HepG2 (cell line): ENCODE results near the gene EGFR. TPM values are rescaled to one million over a fixed set of nuclear protein-coding genes. Genes with fewer than 3 reads are reported as not detected.

Experiments used
- ATAC-seq: fragments of 200-7000 bp; cut with Tn5 transposase; 3 replicates; pipeline ENCODE4 v1.9.1; 2020; ENCODE audit warnings: mild to moderate bottlenecking, moderate library complexity
- BruUV-seq: library from RNA; stranded (reverse); fragments of 400-500 nt; replicated peaks from 2 replicates; lab custom pipeline; 2021; lab: Mats Ljungman, UMichigan
- CTCF ChIA-PET: fragments of 300-600 bp; formaldehyde crosslinking; extraction: SDS; loops from one replicate; lab custom pipeline; 2021; ENCODE audit warnings: low total read pairs, inconsistent platforms, low intra/inter-chr PET ratio; lab: Yijun Ruan, JAX
- POLR2A ChIA-PET: fragments of 350-600 bp; sonication (Branson Sonifier 250); formaldehyde crosslinking; loops from one replicate; lab custom pipeline; 2020; ENCODE audit warnings: antibody characterized with exemption, inconsistent platforms; lab: Yijun Ruan, JAX
- DNase-seq: peaks from one replicate; pipeline ENCODE4 v3.0.0-alpha.2; 2015; ENCODE audit warnings: low spot score
- FAIRE-seq: peaks from 3 replicates; lab custom pipeline; 2011; peaks lifted over from hg19 to GRCh38; lab: Jason Lieb, UNC
- H2AFZ ChIP-seq: one replicate; pipeline ENCODE4 v1.6.1; 2011; ENCODE audit warnings: low read length, inconsistent platforms
- H3K27ac ChIP-seq: fragments of 300-600 bp; 3 replicates; pipeline ENCODE4 v1.8.0; 2011; ENCODE audit warnings: mixed run types, mild to moderate bottlenecking, mixed read lengths, low read length, inconsistent platforms; ENCODE audit not compliant: insufficient read depth; ENCODE audit errors: extremely low read length
- H3K27me3 ChIP-seq, 2 experiments: fragments of 200-600 bp in 1 of 2; 2 replicates in 1 of 2; 3 replicates in 1 of 2; pipeline versions ENCODE4 v1.6.0 to v1.8.0; 2011; ENCODE audit warnings: low read length in 2 of 2, mild to moderate bottlenecking in 2 of 2, moderate library complexity in 2 of 2, inconsistent platforms in 1 of 2; ENCODE audit not compliant: insufficient read depth in 2 of 2, control insufficient read depth in 1 of 2
- H3K36me3 ChIP-seq, 2 experiments: fragments of 200-600 bp in 1 of 2; replicated peaks in 1 of 2; 2 replicates in 1 of 2; 3 replicates in 1 of 2; pipeline versions ENCODE4 v1.5.1 to v1.8.0; 2011; ENCODE audit warnings: low read length in 2 of 2, inconsistent platforms in 1 of 2; ENCODE audit not compliant: insufficient read depth in 2 of 2, control insufficient read depth in 1 of 2
- H3K4me1 ChIP-seq: 2 replicates; pipeline ENCODE4 v1.5.1; 2012; ENCODE audit warnings: low read length, inconsistent platforms; ENCODE audit not compliant: insufficient read depth
- H3K4me2 ChIP-seq: 2 replicates; pipeline ENCODE4 v1.6.0; 2011; ENCODE audit warnings: low read depth, low read length, inconsistent platforms
- H3K4me3 ChIP-seq, 3 experiments: fragments of 200-600 bp in 1 of 3; sonication (generic), shearing (Covaris generic) in 1 of 3; replicated peaks in 1 of 3; 2 replicates each; pipeline ENCODE4 v1.5.1; 2011 to 2016; ENCODE audit warnings: low read length in 3 of 3, inconsistent platforms in 2 of 3, low read depth in 2 of 3, mild to moderate bottlenecking in 2 of 3, control low read depth in 1 of 3, mixed read lengths in 1 of 3; ENCODE audit not compliant: insufficient read depth in 1 of 3
- H3K79me2 ChIP-seq: one replicate; pipeline ENCODE4 v1.6.1; 2011; ENCODE audit warnings: low read length, inconsistent platforms; ENCODE audit not compliant: insufficient read depth
- H3K9ac ChIP-seq: 2 replicates; pipeline ENCODE4 v1.6.0; 2011; ENCODE audit warnings: mild to moderate bottlenecking, low read depth, low read length, inconsistent platforms; ENCODE audit not compliant: insufficient read depth
- H3K9me3 ChIP-seq: 2 replicates; pipeline ENCODE4 v1.5.1; 2012; ENCODE audit warnings: mild to moderate bottlenecking, low read length
- H4K20me1 ChIP-seq: 2 replicates; pipeline ENCODE4 v1.6.0; 2011; ENCODE audit warnings: inconsistent platforms, mild to moderate bottlenecking, low read length, moderate library complexity; ENCODE audit not compliant: insufficient read depth
- HNRNPL ChIP-seq: fragments of 200-400 bp; formaldehyde crosslinking; IDR thresholded peaks from 2 replicates; pipeline ENCODE4 v1.6.1; 2017; ENCODE audit warnings: mild to moderate bottlenecking, low read depth, low read length
- PHF8 ChIP-seq: sonication (generic); formaldehyde crosslinking; IDR thresholded peaks from 2 replicates; pipeline ENCODE4 v1.5.0; 2020; ENCODE audit warnings: missing genetic modification reagents
- TBL1XR1 ChIP-seq: fragments of 150-350 bp; IDR thresholded peaks from 2 replicates; pipeline ENCODE4 v1.6.1; 2014; ENCODE audit warnings: borderline replicate concordance, low read length; ENCODE audit not compliant: partially characterized antibody
- ZBTB1 ChIP-seq: sonication (generic); formaldehyde crosslinking; IDR thresholded peaks from 2 replicates; pipeline ENCODE4 v1.4.0; 2020; ENCODE audit warnings: missing genetic modification reagents, borderline replicate concordance
- ZNF180 ChIP-seq: sonication (generic); formaldehyde crosslinking; IDR thresholded peaks from 2 replicates; pipeline ENCODE4 v1.4.0; 2020; ENCODE audit warnings: low read depth, missing genetic modification reagents, borderline replicate concordance
- ZNF703 ChIP-seq: sonication (generic); formaldehyde crosslinking; IDR thresholded peaks from 2 replicates; pipeline ENCODE4 v1.5.1; 2020; ENCODE audit warnings: missing genetic modification reagents, mild to moderate bottlenecking, moderate library complexity, borderline replicate concordance
- ZNF713 ChIP-seq: sonication (generic); formaldehyde crosslinking; IDR thresholded peaks from 2 replicates; pipeline ENCODE4 v1.4.0; 2020; ENCODE audit warnings: mild to moderate bottlenecking, missing genetic modification reagents
- WGBS: methylation state at CpG from one replicate; pipeline ENCODE4 v1.1.6; 2017; ENCODE audit warnings: low lambda C conversion rate; 5-methylcytosine and 5-hydroxymethylcytosine counted together
- in situ Hi-C: cut with HindIII; loops from 2 replicates; pipeline ENCODE4 v1.10.0; 2017; ENCODE audit warnings: low pct_unique_long_range_greater_than_20kb; ENCODE audit not compliant: extremely low pct_ligation_motif_present
- intact Hi-C: fragments of 100-400 bp; cut with micrococcal nuclease; formaldehyde crosslinking; loops from one replicate; pipeline ENCODE4 v1.10.0; 2022; ENCODE audit not compliant: unreplicated experiment
- polyA plus RNA-seq, 8 experiments: library from polyadenylated mRNA; depleted of rRNA in 3 of 8; stranded (reverse) in 7 of 8; unstranded in 1 of 8; fragments of >200 nt; fragmentation: Illumina TruSeq in 4 of 8; extraction: Trizol in 4 of 8; gene quantifications; 2 replicates each; pipeline versions ENCODE4 v1.2.1 to v1.2.3, GENCODE V29; 2011 to 2016; ENCODE audit warnings: low read depth in 4 of 8, missing spikeins in 1 of 8, mixed read lengths in 1 of 8; ENCODE audit not compliant: insufficient read depth in 1 of 8
- total RNA-seq, 5 experiments: library from RNA; depleted of rRNA; stranded (reverse); fragments of >200 nt; fragmentation: Illumina TruSeq; extraction: Trizol; gene quantifications; 2 replicates each; pipeline ENCODE4 v1.2.3, GENCODE V29; 2016; ENCODE audit warnings: low read depth in 1 of 5
- TF ChIP-seq, protein P1 (sequence below): sonication (generic); formaldehyde crosslinking; IDR thresholded peaks from 2 replicates; pipeline ENCODE4 v1.8.0; 2022; ENCODE audit warnings: low read depth, missing genetic modification reagents
- TF ChIP-seq, protein P2 (sequence below): IDR thresholded peaks from 2 replicates; pipeline ENCODE4 v1.6.1; 2016; ENCODE audit warnings: control low read depth

Gene EGFR
- total and polyA plus RNA-seq, 2 of the 13 experiments (the other 11 are each of a cell fraction or from before 2014, with no cell fraction given) = 7.0 to 10.0 TPM

GRCh38 chr7:55036950-55037736 is 18.3 kb downstream of the EGFR start (continued):
- TF ChIP-seq, protein P1, sequence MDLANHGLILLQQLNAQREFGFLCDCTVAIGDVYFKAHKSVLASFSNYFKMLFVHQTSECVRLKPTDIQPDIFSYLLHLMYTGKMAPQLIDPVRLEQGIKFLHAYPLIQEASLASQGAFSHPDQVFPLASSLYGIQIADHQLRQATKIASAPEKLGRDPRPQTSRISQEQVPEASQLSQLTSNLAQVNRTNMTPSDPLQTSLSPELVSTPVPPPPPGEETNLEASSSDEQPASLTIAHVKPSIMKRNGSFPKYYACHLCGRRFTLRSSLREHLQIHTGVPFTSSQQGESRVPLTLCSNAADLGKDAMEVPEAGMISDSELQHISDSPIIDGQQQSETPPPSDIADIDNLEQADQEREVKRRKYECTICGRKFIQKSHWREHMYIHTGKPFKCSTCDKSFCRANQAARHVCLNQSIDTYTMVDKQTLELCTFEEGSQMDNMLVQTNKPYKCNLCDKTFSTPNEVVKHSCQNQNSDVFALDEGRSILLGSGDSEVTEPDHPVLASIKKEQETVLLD (CRISPR knock-in tag) = no peak
- TF ChIP-seq ZBTB1 (CRISPR knock-in tag) (no peak), PHF8 (no peak), HNRNPL (no peak), ZNF180 (CRISPR knock-in tag) (no peak), TBL1XR1 (no peak)
- TF ChIP-seq, all 625 proteins: peak for 0

DNA sequence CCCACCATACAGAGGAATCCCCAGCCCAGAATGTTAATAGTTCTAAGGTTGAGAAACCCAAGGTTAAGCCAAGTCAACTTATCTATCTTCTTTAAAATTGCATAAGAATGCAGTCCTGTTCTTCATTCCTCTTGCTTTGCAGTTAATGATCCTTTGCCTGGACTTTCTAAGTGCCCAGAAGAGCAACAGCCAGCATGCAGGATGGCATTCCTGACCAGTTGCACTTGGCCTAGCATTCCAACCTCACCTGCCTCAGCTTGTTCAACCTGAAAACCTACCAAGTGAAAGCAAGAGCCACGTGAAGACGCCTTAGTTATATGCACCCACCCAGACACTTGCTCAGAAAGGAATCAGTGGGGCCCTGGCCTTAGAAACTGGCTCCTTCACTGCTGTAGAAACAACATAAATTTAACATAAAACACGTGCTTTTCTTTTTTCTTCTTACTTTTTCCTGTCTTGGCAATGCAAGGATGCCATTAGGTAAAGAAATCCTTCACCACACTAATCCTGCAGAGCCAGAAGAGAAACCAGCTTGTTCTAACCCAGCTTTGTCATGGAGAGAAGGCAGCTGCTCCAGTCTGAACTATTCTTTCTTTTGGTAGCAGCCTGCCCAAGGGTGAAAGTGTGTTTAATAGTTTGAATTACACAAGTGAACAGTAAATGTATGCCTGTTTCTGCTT is 25.0 kb downstream of the EGFR start:
- H3K4me2 ChIP-seq = no peak overlapping the region
- no peak for DNase-seq
- no peak overlapping the region for H3K27ac ChIP-seq
- no peak overlapping the region for H3K9ac ChIP-seq
- no peak for FAIRE-seq
- TF ChIP-seq, protein P2, sequence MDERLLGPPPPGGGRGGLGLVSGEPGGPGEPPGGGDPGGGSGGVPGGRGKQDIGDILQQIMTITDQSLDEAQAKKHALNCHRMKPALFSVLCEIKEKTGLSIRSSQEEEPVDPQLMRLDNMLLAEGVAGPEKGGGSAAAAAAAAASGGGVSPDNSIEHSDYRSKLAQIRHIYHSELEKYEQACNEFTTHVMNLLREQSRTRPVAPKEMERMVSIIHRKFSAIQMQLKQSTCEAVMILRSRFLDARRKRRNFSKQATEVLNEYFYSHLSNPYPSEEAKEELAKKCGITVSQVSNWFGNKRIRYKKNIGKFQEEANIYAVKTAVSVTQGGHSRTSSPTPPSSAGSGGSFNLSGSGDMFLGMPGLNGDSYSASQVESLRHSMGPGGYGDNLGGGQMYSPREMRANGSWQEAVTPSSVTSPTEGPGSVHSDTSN (CRISPR knock-in tag) = no peak
- TF ChIP-seq ZNF703 (CRISPR knock-in tag) = no peak
- TF ChIP-seq ZNF713 (CRISPR knock-in tag) = no peak
- TF ChIP-seq, all 625 proteins: peak for 0
- 65% methylated on average over 3 of the region's 3 CpGs for WGBS
- ChIA-PET CTCF (no interaction called here), POLR2A (no interaction called here)
- no peak overlapping the region for H2AFZ ChIP-seq
- H3K79me2 ChIP-seq = no peaks in the 10 kb centered on the region
- H4K20me1 ChIP-seq = no peaks in the 10 kb centered on the region
- no peaks in the 10 kb centered on the region for H3K36me3 ChIP-seq
- no peaks in the 10 kb centered on the region for H3K27me3 ChIP-seq
- no peaks in the 10 kb centered on the region for H3K9me3 ChIP-seq
- in situ Hi-C loops = no loop called here
- peaks cover 22% of the 10 kb centered on the region for H3K4me1 ChIP-seq
- intact Hi-C loops = no loop called here
- no TSS peak for BruUV-seq
- no peak for ATAC-seq
- H3K4me3 ChIP-seq = no peak overlapping the region
